ENCODE measurements around the gene INTS7. TPM values are rescaled to one million over a fixed set of nuclear protein-coding genes. Genes with fewer than 3 reads are reported as not detected.

Gene INTS7
- total RNA-seq, 1 experiment from 2014 or later, result 36.5 TPM

DNA sequence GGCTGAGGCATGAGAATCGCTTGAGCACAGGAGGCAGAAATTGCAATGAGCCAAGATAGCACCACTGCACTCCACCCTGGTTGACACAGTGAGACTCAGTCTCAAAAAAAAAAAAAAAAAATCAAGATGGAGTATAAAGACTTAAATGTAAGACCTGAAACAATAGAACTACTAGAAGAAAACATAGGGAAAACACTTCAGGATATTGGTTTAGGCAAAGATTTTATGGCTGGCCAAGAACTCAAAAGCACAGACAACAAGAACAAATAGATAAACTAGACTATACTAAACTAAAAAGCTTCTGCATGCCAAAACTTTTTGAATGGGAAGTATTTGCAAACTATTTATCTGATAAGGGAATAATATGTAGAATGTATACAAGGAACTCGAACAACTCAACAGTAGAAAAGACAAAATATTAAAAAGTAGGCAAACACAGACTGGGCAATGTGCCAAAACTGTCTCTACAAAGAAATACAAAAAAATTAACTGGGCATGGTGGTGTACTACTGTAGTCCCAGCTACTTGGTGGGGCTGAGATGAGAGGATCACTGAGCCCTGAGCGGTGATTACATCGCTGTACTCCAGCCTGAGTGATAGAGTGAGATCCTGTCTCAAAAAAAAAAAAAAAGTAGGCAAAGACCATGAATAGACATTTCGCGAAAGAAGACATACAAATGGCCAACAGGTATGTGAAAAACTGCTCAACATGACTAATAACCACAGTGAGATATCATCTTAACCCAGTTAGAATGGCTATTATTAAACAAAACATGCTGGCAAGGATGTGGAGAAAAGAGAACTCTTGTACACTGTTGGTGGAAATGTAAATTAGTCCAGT lies 25.5 kb upstream of the INTS7 start:
- BruUV-seq (replicated peaks), result no TSS peak
- intact Hi-C loops (cut with micrococcal nuclease; ENCODE audit: unreplicated experiment), result no loop called here
- peaks cover 9% of the 10 kb centered on the region for H3K36me3 Mint-ChIP-seq (ENCODE audit: insufficient read depth, unreplicated experiment)
- no peaks in the 10 kb centered on the region for H3K27me3 Mint-ChIP-seq (ENCODE audit: unreplicated experiment)
- H3K9me3 Mint-ChIP-seq (ENCODE audit: low read depth, unreplicated experiment), result peaks cover 9% of the 10 kb centered on the region
- DNase-seq, result no peak
- TF ChIP-seq, protein P1, sequence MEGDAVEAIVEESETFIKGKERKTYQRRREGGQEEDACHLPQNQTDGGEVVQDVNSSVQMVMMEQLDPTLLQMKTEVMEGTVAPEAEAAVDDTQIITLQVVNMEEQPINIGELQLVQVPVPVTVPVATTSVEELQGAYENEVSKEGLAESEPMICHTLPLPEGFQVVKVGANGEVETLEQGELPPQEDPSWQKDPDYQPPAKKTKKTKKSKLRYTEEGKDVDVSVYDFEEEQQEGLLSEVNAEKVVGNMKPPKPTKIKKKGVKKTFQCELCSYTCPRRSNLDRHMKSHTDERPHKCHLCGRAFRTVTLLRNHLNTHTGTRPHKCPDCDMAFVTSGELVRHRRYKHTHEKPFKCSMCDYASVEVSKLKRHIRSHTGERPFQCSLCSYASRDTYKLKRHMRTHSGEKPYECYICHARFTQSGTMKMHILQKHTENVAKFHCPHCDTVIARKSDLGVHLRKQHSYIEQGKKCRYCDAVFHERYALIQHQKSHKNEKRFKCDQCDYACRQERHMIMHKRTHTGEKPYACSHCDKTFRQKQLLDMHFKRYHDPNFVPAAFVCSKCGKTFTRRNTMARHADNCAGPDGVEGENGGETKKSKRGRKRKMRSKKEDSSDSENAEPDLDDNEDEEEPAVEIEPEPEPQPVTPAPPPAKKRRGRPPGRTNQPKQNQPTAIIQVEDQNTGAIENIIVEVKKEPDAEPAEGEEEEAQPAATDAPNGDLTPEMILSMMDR (IDR thresholded peaks at IDR 0.05; ENCODE audit: unreplicated experiment), result no peak
- CTCF ChIA-PET, result interaction anchor here (0.7 kb wide), 3 partner anchors 53 to 720 kb away, joined by 4 to 6 read pairs (median 4); no protein-coding TSS in a partner anchor
- H3K4me1 Mint-ChIP-seq (ENCODE audit: low read depth, unreplicated experiment), result peaks cover 19% of the 10 kb centered on the region
- H3K27ac Mint-ChIP-seq (ENCODE audit: unreplicated experiment), result no peak overlapping the region
- no peak overlapping the region for H3K4me3 Mint-ChIP-seq (ENCODE audit: low read depth, unreplicated experiment)

GRCh38 chr1:212055333-212055732 lies 20.0 kb upstream of the INTS7 start:
- H3K27me3 Mint-ChIP-seq (ENCODE audit: unreplicated experiment), result no peaks in the 10 kb centered on the region
- BruUV-seq (replicated peaks), result no TSS peak
- no peak overlapping the region for H3K4me3 Mint-ChIP-seq (ENCODE audit: low read depth, unreplicated experiment)
- TF ChIP-seq, protein P1 (IDR thresholded peaks at IDR 0.05; ENCODE audit: unreplicated experiment), result no peak
- H3K9me3 Mint-ChIP-seq (ENCODE audit: low read depth, unreplicated experiment), result peaks cover 9% of the 10 kb centered on the region
- CTCF ChIA-PET, result interaction anchor here (0.6 kb wide), 1 partner anchor 357 kb away, joined by 3 read pairs; no protein-coding TSS in a partner anchor
- H3K4me1 Mint-ChIP-seq (ENCODE audit: low read depth, unreplicated experiment), result peaks cover 8% of the 10 kb centered on the region
- no peak overlapping the region for H3K27ac Mint-ChIP-seq (ENCODE audit: unreplicated experiment)
- H3K36me3 Mint-ChIP-seq (ENCODE audit: insufficient read depth, unreplicated experiment), result peaks cover 42% of the 10 kb centered on the region
- no peak for DNase-seq
- intact Hi-C loops (cut with micrococcal nuclease; ENCODE audit: unreplicated experiment), result no loop called here

DNA sequence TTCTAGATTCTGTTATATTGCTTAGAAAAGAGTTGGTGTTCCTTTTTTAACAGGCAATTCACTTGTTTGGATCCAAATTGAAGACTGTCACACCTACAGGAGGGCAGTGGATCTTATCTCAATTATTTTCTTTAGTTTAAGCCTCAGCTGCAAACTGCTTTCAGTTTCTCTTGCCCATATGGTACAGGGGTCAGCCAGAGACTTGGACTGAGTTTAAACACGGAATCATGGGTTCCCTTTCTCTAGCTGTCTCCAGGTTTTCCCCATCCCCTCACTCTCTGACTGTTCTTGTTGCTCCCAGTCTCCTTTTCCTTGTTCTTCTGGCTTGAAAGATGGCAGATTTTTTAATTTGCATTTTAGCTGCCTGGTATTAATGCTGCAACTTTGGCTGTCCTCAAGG lies 18.6 kb upstream of the INTS7 start:
- Mint-ChIP-seq H3K4me3 (ENCODE audit: low read depth, unreplicated experiment) (no peak overlapping the region), H3K9me3 (ENCODE audit: low read depth, unreplicated experiment) (peaks cover 9% of the 10 kb centered on the region), H3K36me3 (ENCODE audit: insufficient read depth, unreplicated experiment) (peaks cover 42% of the 10 kb centered on the region), H3K27me3 (ENCODE audit: unreplicated experiment) (no peaks in the 10 kb centered on the region), H3K27ac (ENCODE audit: unreplicated experiment) (no peak overlapping the region), H3K4me1 (ENCODE audit: low read depth, unreplicated experiment) (no peaks in the 10 kb centered on the region)
- DNase-seq, result no peak
- intact Hi-C loops (cut with micrococcal nuclease; ENCODE audit: unreplicated experiment), result no loop called here
- TF ChIP-seq, protein P1 (IDR thresholded peaks at IDR 0.05; ENCODE audit: unreplicated experiment), result no peak
- CTCF ChIA-PET, result no interaction called here
- BruUV-seq (replicated peaks), result no TSS peak

DNA sequence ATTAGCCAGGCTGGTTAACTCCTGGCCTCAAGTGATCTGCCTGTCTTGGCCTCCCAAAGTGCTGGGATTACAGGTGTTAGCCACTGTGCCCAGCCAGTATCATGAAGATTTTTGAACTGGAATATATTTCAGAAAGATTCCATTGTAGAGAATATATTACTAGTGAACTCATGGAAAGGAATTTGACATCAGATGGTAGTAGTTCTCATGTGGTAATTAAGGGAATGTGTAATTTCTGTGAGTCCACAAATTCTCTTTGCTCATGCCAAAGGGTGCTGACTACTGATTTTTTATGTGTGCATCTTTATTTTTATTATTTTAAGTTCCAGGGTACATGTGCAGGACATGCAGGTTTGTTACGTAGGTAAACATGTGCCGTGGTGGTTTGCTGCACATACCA lies 10.6 kb upstream of the INTS7 start:
- intact Hi-C loops (cut with micrococcal nuclease; ENCODE audit: unreplicated experiment), result no loop called here
- no peak for DNase-seq
- no peaks in the 10 kb centered on the region for H3K27me3 Mint-ChIP-seq (ENCODE audit: unreplicated experiment)
- CTCF ChIA-PET, result no interaction called here
- BruUV-seq (replicated peaks), result no TSS peak
- H3K27ac Mint-ChIP-seq (ENCODE audit: unreplicated experiment), result no peak overlapping the region
- peaks cover 4% of the 10 kb centered on the region for H3K4me1 Mint-ChIP-seq (ENCODE audit: low read depth, unreplicated experiment)
- H3K36me3 Mint-ChIP-seq (ENCODE audit: insufficient read depth, unreplicated experiment), result peaks cover 15% of the 10 kb centered on the region
- TF ChIP-seq, protein P1 (IDR thresholded peaks at IDR 0.05; ENCODE audit: unreplicated experiment), result no peak
- no peak overlapping the region for H3K4me3 Mint-ChIP-seq (ENCODE audit: low read depth, unreplicated experiment)
- H3K9me3 Mint-ChIP-seq (ENCODE audit: low read depth, unreplicated experiment), result no peaks in the 10 kb centered on the region

Measured in Calu3 (cell line).